SH-SY5Y (cell line): ENCODE data around the gene PPP3CA.

Experiments used
- GATA2 ChIP-seq: IDR thresholded peaks from 2 replicates; pipeline ENCODE4 v1.6.1; 2011; ENCODE audit warnings: mild to moderate bottlenecking, low read depth, low read length
- GATA3 ChIP-seq: IDR thresholded peaks from 2 replicates; pipeline ENCODE4 v1.6.1; 2011; ENCODE audit warnings: low read depth, mild to moderate bottlenecking, low read length, moderate library complexity

DNA sequence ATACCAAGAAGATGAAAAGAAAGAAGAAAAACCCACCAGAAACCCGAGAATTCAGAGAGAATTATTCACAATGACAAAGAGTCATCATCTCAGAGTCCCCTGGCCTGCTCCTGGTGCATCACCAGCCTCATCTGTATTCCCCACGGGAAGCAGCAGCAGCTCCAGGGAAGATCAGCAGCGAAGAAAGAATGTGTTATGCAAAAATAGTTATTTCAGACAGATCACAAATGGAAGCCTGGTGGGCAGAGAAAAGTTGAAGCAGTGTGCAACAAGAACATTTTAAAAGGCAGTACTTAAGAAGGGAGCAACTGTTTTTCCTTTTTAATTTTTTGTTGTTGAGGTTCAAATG is 189.2 kb downstream of the PPP3CA start:
- TF ChIP-seq GATA2 (no peak), GATA3 (no peak)
